ENCODE results near the gene FHOD3.

The FHOD3 gene

GRCh38 chr18:36281936-36282335 is 15.6 kb upstream of the FHOD3 start:
- no peak overlapping the region for H3K4me3 ChIP-seq (ENCODE audit: low read depth, low read length)
- no peak for TF ChIP-seq CTCF (IDR thresholded peaks at IDR 0.05; ENCODE audit: low read depth, low read length)

- no peak for TF ChIP-seq CTCF (IDR thresholded peaks at IDR 0.05; ENCODE audit: low read depth, low read length)
Measured at GRCh38 chr18:36283448-36283847, 14.1 kb upstream of the FHOD3 start.

GRCh38 chr18:36284268-36284667 is 13.2 kb upstream of the FHOD3 start:
- H3K4me3 ChIP-seq (ENCODE audit: low read depth, low read length): no peak overlapping the region
- TF ChIP-seq CTCF (IDR thresholded peaks at IDR 0.05; ENCODE audit: low read depth, low read length): no peak

More at GRCh38 chr18:36283448-36283847, 14.1 kb upstream of the FHOD3 start:
- no peak overlapping the region for H3K4me3 ChIP-seq (ENCODE audit: low read depth, low read length)

- peak; percentile 62 for TF ChIP-seq CTCF (IDR thresholded peaks at IDR 0.05; ENCODE audit: low read depth, low read length)
- no peak overlapping the region for H3K4me3 ChIP-seq (ENCODE audit: low read depth, low read length)
Measured at GRCh38 chr18:36284671-36285295, 12.7 kb upstream of the FHOD3 start.

GRCh38 chr18:36287653-36288052 is 9.9 kb upstream of the FHOD3 start:
- no peak overlapping the region for H3K4me3 ChIP-seq (ENCODE audit: low read depth, low read length)

GRCh38 chr18:36288689-36289088 is 8.8 kb upstream of the FHOD3 start:
- H3K4me3 ChIP-seq (ENCODE audit: low read depth, low read length): no peak overlapping the region
- no peak for TF ChIP-seq CTCF (IDR thresholded peaks at IDR 0.05; ENCODE audit: low read depth, low read length)

More at GRCh38 chr18:36287653-36288052, 9.9 kb upstream of the FHOD3 start:
- TF ChIP-seq CTCF (IDR thresholded peaks at IDR 0.05; ENCODE audit: low read depth, low read length): no peak

- H3K4me3 ChIP-seq (ENCODE audit: low read depth, low read length): no peak overlapping the region
- TF ChIP-seq CTCF (IDR thresholded peaks at IDR 0.05; ENCODE audit: low read depth, low read length): no peak
Measured at GRCh38 chr18:36294031-36294430, 3.5 kb upstream of the FHOD3 start.
